Loucy (cell line): ENCODE data around the gene SDHAF2.

Experiments used
- EZH2phosphoT487 ChIP-seq: fragments of 200-600 bp; IDR thresholded peaks from 2 replicates; pipeline ENCODE4 v1.6.1; 2018; ENCODE audit warnings: antibody characterized with exemption, mild to moderate bottlenecking, moderate library complexity, borderline replicate concordance
- TF ChIP-seq, protein P1 (sequence below): fragments of 200-600 bp; sonication (generic); conservative IDR thresholded peaks from 2 replicates; pipeline ENCODE4 v1.5.1; 2014; ENCODE audit warnings: mild to moderate bottlenecking, antibody characterized with exemption, low read length

DNA sequence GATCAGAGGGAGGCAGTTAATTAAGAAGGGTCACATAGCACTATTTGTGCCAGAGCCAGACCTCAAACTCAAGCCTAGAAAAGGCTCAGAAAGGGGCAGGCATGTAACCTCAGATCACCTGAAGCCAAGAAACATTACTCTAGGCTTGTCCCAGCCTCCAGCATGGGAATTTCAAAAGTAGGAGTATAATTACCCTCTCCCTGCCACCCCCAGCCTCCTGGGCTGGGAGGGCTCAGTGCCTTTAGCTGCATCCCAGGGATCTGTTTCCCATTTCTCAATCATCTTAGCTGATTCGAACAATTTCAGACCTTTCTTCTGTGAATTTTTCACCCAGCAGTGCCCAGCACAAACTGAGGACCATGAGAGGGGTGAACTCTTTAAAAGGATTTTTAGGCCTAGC is 45.5 kb downstream of the SDHAF2 start:
- TF ChIP-seq, protein P1, sequence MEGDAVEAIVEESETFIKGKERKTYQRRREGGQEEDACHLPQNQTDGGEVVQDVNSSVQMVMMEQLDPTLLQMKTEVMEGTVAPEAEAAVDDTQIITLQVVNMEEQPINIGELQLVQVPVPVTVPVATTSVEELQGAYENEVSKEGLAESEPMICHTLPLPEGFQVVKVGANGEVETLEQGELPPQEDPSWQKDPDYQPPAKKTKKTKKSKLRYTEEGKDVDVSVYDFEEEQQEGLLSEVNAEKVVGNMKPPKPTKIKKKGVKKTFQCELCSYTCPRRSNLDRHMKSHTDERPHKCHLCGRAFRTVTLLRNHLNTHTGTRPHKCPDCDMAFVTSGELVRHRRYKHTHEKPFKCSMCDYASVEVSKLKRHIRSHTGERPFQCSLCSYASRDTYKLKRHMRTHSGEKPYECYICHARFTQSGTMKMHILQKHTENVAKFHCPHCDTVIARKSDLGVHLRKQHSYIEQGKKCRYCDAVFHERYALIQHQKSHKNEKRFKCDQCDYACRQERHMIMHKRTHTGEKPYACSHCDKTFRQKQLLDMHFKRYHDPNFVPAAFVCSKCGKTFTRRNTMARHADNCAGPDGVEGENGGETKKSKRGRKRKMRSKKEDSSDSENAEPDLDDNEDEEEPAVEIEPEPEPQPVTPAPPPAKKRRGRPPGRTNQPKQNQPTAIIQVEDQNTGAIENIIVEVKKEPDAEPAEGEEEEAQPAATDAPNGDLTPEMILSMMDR: no peak
- no peak for TF ChIP-seq EZH2phosphoT487
